Measurements from ENCODE around the gene ZNF473.
A peak's percentile ranks its signal among the peaks of the same experiment; 100 is the strongest.

The ZNF473 gene

DNA sequence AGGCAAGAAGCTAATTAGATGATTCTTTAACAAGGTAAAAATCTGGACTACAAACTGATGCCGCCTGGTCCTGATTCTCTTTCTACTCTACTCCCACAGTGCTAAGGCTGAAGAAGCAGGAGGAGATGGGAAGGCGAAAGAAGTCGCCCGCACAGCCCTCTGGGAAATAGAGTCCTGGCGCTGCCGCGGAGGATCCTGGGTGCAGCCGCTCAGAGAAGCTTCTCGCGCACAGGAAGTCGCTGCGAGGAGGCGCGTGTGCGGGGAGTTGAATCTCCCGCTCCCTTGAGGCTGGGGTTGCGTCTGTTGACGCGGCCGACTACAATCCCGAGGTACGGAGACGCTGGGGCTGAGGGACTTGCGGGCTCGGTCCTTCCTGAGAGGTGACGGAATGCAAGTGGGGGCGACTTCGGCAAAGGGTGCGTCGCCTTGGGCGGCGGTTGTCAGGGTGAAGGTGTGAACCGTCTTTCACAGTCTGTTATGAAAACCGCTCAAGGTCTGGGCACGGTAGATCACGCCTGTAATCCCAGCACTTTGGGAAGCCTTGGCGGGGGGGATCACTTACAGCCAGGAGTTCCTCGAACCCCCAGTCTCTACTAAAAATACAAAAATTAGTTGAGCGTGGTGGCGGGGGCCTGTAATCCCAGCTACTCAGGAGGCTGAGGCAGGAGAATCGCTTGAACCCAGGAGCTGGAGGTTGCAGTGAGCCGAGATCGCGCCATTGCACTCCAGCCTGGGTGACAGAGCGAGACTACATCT, at the start of gene ZNF473:
TSS of gene ZNF473 (plus strand) at position 212 of the 756 bp plus-strand sequence. CDS start 5,078 bp downstream, outside the sequence.
- DNase-seq: peak; percentile 97

DNA sequence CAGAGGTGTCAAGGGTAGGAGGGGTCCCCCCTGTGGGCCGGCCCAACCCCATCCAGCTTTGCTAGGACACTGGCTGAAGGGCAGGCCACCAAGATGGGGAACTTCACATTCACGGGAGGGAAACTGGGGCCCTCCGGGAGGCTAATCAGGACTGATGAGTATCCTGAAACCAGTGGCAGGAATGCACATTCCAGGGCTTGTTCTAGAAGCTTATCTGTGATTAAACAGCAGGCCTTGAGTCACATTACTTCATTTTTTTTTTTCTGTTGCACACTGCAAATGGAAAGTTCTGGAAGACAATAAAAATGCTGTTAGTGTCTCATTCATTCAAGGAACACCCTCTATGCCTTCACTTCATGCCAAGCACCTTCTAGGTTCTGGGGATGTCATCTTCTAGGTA, 49.3 kb upstream of the ZNF473 start:
- no peak for DNase-seq

DNA sequence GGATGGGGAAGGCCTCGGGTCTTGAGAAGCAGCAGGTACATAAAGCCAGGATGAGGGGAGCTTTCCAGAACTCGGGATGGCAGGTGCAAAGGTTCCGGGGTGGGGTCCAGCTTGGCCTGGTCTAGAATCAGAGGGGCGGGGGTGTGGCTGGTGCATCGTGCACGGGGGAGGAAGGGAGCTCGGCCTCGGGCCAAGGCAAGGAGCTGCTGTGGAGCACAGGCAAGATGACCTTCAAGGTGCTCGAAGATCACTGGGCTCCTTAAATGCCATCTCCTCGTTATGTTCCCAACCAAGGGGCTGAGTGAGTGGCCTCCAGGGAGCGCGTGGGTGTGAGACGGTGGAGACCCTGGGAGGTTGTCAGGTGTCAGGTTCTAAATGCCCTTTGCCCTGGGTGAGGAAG, 48.7 kb upstream of the ZNF473 start:
- DNase-seq: no peak

DNA sequence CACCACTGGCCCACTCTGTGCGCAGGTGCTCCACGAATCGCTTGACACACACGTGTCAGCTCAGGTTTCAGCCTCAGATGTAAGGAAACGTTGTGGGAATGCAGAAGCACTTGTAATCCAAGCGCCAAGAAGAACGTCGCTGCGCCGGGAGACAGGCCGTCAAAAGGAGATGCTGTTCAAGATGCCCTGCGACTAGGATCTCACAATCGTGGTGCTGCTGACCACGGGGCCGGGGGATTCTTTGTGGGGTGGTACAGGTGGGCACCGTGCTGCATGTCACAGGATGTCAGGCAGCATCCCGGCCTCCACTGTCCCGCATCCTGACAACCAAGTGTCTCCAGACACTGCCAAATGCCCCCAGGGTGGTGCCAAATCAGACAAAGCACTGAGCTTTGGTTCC, 47.9 kb upstream of the ZNF473 start:
- DNase-seq: no peak

DNA sequence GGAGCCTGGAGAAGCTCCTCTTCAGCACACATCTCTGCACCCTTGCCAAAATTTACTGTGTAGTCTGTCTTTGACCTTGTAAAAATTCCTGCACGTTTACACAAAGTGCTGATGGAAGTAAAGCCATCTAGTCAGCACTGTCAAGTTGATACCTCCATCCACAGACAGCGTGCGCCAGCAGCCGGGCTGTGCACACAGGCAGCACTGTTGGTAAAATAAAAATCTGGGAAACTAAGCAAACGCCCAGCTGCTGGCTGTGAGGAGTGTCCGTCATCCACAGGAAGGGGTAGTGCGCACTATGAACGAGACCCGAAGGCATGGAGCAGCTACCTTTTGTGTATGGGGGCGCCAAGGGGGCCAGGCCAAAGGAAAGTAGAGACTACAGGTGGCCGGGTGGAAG, 47.5 kb upstream of the ZNF473 start:
- no peak for DNase-seq

DNA sequence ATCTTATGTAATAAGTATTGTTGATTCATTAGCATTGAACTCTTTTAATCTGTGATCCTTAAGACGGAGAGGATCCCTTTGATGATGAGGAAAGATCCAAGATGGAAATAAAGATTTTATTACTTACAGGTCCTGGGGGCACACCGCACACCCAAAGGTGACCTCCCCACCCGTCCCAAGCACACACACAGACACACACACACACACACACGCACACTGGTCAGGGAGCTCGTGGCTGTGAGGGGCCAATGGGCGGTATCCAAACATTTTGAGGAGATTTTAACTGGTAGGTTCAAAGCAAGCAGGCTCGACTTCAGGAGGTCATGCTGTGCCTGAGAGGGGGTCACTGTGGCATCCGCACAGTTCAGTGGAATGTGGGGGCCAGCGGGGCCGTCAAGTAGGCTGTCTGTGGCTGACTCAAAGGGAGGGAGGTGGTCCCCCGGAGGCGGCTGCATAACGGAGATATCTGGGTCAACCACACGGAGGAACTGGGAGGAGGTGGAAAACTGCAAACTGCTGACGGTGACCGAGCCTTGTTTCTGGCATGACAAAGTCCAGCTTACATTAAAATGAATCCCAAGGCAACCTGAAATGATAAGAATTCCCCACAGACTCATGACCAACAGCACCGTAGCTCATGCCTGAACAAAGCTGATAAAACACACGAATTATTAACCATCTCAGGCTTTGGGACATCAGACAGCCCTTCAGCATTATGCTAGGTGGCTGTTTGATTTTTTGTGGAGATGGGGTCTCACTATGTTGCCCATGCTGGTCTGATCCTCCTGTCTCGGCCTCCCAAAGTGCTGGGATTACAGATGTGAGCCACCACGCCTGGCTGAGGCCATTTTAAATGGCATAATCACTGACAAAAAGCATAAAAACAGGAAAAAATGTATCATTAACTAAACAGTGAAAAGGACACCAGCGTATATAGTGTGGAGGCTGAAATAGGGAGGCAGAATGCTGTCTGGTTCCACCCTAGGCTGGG, 43.9 kb upstream of the ZNF473 start:
- DNase-seq: no peak

DNA sequence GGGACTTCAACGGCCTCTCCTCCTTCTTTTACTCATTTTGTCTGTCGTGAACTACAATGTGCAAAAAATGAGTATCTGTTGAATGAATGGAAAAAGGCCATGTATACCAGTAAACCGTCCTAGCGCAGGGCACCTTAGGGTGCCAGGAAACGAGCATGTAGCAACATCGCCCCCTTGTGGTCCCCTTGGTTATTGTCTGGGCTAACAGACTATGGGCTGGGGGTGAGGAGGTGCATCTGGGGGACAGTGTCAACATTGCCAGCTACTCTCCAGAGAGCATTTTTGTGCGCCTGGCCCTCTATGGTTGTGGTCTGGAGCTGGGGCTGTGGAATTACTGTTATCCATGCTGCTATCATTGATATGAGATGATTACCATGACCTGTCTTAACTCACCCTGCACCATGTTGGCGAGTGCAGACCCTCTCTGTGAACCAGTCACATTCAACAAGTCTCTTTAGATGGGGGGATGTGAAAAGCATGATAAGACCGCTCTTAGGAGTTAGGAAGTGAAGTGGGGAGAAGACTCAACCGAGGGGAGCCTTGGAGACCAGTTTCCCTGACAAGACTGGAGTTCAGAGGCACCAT, 42.1 kb upstream of the ZNF473 start:
- DNase-seq: no peak

DNA sequence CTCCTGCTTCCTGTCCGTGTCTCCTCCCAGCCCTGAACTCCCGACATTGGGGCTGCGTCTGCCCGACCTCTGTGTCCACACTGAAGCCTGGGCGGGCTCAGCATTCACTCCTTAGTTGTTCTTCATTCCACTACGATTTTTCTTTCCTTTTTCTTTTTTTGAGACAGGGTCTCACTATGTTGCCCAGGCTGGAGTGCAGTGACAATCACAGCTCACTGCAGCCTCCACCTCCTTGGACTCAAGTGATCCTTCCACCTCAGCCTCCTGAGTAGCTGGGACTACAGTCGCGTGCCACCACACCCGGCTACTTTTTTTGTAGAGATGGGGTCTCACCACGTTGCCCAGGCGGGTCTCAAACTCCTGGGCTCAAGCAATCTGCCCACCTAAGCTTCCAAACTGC, 41.3 kb upstream of the ZNF473 start:
- DNase-seq: no peak

DNA sequence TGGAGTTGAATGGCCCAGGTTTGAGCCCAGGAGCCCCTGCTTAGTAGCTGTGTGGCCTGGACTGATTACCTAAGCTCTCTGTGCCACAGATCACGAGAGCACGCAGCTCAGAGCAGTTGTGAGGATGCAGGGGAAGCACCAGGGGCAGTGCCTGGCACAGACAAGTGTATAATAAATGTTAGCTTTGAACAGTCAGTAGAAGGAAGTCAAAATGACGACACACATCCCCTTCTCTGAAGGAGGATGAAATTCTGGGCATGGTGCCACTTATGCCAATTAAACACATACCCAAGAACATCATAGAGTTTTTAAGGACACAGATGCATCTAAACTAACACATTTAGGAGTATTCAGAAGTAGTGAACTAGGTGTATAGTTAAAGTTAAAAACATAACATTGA, 39.9 kb upstream of the ZNF473 start:
- no peak for DNase-seq

DNA sequence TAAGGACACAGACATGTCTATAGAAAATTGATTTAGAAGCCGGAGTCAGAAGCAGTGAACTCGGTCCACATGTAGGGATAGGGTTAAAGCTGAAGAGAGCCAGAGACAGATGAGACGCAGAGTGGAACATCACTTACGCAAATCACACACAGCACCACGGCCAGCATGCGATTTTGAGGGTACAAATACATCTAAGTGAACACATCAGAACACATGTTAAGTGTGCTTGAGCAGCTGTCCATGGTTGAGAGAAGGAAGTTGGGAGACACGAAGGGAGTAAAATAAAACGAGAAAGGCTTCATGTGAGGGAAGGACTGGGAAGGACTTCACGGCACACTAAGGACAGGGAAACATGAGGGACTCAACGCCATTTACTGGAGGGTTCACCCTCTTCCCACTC, 39.5 kb upstream of the ZNF473 start:
- DNase-seq: no peak

DNA sequence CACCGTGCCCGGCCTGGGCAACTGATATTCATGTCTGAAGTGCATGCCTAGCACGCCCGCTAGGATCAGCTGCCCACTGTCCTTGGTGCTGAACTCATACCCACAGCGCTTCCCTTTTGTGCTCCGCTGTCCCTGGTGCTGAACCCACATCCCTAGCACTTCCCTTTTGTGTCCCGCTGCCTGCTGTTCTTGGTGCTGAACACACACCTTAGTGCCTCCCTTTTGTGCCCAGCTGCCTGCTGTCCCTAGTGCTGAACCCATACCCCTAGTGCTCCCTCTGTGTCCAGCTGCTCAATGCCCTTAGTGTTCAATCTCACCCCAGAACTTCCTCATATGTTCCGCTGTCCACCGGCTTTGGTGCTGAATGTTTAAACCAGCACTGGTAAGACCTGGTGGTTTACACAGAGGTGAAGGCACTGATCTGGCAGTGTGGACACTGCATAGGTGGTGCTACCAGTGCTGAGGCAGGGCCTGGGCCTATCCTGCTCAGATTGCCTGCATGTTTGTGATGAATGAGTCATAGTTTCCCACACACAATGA, 38.6 kb upstream of the ZNF473 start:
- peak; percentile 92 for DNase-seq

DNA sequence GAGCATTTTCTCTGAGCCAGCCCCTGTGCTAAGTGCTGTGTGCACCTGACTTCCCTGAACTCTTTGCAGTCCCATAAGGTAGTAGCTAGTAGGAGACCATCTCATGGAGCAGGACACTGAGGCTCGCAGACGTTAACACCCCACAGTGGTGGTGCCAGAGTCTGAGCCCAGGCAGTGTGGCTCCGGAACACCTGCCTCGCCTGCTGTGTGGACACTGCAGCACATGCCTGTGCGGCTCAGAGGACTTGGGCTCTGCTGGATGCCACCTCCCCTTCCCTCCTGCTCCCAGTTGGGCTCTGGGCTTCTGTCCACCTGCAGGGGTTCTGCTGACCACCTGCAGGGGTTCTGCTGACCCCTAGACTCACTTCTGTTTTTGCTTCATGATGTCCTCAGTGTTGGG, 37.8 kb upstream of the ZNF473 start:
- no peak for DNase-seq

DNA sequence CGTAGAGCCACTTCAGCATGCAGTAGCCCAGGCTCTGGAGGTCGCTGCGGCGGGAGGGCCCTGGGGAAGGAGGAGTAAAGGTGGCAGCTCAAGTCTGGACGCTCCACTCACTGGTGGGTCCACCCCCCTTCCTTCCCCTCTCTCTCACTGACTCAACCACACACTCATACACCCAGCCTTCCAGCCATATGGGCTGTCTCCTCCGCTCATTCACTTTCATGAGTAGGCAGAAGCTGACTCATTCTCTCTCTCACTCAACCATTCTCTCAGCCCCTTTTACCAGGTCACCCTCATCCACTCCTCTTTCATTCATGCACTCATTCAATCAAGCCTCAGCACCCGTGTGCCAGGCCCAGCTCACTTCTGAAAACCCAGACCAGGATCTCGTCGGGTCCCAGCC, 37.4 kb upstream of the ZNF473 start:
- no peak for DNase-seq

DNA sequence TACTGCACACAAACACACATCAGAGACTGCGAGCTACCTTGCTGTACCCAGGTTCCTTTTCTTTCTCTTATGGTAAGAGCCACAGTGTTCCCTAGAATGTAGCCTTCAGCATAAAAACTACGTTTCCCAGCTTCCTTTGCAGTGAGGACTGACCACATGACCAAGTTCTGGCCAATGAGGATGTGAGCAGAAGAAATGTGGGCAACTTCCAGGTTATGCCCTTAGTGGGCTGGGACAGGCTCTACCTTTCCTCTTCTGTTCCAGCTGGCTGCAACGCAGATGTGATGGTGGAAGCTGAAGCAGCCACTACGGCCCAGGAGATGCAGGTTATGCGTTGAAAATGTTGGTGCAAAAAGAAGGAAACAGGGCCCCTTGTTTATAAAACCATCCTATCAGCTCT, 28.1 kb upstream of the ZNF473 start:
- no peak for DNase-seq

DNA sequence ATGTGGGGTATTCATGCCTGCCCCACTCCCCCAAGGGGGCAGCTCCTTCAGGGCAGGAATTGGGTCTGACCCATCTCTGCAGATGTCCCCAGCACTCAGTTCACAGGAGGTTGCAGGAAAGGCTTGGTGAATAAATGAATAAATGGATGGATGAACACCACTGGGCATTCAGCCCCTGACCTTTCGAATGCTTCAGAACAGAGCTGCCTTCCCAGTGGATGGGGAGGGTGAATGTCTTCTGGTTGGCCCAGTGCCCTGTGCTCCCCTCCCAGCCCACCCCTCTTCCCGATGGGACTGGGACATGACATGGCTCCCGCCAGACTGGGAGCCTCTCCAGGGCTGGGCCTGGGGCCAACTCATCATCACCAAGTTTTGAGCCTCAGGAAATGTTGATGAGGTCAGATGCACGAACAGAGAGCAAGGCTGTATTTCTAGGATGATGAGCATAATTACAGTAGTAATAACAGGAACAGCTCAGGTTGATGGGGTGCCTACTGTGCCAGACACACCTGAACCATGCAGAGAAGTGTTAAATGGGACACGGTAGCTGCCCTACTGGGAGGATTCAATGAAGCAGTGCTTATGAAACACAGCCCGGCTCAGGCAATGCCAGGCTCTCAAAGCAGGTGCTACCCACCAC, 26.3 kb upstream of the ZNF473 start:
- DNase-seq: no peak

DNA sequence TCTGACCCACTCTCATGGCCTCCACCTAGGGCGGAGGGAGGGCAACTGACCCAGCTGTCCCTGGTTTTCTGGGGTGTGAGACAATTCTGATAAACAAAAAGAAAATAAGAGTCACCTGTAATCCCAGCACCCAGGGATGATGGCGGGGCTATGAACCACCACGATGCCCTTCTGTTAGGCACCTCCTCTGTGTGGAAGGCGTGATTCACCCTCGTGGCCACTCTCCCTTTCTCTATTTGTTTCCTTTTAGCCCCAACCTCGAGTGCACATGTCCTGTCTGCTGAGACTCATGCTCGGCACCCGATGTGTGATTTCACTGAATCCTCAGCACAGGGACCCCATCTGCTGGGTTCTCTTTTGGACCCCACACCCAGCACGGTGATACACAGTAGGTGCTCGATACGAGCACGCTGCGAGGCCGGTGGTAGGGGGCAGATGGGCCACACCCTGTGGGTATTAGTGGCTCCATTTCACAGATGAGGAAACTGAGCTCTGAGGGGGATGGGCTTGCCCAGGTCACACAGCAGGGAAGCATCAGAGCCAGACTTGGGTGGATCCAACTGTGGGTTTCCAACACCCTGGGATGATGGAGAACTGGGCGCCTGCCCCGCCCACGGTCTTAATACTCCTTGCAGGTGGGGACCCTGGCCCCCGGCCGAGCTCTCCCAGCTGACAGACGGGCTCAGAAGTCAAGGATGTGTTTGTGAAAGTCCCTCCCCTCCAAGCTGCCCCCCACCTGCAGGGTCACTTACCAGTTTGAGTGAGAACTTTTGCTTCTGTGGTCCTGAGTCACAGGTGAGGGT, 25.6 kb upstream of the ZNF473 start:
- DNase-seq: no peak

DNA sequence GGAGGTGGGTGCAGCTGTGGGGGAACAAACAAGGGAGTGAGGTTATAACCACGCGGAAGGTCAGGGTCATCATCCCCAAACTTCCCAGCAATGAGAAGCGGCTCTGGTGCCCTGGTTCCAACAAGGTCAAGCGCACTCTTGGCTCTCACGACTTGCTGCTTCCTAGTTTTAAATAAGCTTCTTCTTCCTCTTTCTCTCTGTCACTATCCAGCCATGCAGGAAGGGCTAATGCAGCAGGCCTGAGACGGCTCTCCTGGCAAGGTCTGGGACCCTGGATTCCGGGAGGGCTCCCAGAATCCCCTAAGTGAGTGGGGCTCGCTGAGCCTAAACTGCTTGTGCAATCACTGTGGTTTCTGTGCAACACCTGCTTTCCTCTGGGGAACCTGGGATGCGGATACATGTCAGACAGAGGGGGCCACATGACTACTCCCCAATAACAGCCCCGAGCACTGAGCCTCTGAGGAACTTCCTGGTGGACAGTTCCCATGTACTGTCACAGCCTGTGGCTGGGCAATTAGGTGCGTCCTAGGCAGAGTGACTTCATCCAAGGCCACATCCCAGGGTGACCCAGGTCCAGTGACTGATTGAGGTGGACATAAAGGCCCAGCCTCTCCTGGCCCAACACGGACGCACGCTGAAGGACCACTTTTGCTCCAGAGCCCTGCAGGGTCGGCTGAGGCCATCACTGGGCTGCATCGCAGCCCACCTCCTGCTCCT, 24.8 kb upstream of the ZNF473 start:
- DNase-seq: no peak

DNA sequence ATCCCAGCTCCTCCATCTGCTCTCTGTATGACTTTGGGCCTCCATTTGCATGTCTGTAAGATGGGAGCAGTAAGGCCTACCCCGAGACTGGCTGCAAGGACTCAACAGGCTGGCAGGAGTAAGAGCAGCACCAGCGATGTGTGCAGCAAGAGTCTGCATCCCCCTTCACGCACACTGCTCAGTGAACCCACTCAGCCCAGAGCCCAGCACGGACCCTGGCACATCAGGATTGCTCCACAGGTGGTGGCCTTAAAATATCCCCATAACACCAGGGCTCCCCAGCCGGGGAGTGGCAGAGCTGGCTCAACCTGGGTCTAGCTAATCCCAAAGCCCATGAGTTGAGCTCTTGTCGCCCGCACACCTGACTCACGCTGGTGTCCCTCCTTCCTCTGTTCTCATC, 24.0 kb upstream of the ZNF473 start:
- DNase-seq: no peak

DNA sequence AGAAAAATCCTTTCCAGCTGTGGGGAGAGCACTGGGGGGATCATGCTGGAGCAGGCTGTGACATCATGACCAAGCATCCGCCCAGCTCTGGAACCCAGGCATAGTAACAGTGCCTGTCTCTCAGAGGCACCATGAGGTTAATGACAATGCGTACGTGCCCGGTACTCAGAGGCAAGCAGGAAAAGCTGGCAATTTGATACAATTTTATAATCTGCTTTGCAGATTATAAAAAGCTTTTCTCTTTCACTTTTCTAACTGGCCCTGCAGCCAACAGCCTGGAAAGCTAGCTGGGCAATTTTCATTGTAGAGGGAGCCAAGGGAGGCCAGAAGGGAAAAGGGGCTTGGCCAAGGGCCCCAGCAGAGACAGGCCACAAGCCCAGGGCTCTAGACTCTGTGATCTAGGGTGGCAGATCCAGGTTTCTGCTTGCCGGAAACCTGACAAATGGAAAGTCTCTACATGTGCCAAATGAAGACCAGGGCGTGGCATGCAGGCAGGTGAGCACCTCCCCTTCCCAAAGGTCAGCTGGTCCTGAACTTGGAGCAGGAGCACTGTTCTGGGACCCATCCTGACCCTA, 23.3 kb upstream of the ZNF473 start:
- DNase-seq: no peak

DNA sequence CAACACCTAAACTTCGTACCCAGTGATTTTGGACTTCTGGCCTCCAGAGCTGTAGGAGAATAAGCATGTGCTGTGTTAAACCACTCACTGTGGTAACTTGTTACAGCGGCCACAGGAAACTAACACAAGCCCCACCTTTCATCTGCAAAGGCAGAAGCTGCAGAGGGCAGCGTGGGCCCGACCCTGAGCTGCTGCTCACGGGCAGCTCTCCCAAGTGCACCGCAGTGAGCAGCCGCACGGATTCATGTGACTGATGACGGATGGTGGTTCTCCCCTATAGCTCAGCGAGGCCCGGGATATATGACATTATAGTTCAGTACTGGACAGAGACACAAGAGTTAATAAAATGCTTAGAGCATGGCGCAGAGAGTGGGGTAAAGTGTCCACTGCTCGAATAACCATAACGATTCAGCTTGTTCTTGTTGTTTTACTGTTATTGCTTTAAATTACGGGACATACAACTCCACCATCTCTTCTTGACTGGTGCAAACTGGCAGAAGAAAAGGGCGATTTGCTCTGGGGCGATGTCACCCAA, 22.5 kb upstream of the ZNF473 start:
- DNase-seq: no peak
